HCT116 (cell line): ENCODE measurements around the gene RAB27A. TPM values are rescaled to one million over a fixed set of nuclear protein-coding genes. Genes with fewer than 3 reads are reported as not detected.

Experiments
- ATAC-seq: fragments of 200-7000 bp; cut with Tn5 transposase; 2 replicates; pipeline ENCODE4 v1.9.1; 2020; ENCODE audit warnings: mild to moderate bottlenecking, moderate library complexity
- BruUV-seq: library from RNA; stranded (reverse); fragments of 400-500 nt; replicated peaks from 2 replicates; lab custom pipeline; 2021; lab: Mats Ljungman, UMichigan
- CTCF ChIA-PET: fragments of 300-600 bp; sonication (Branson Sonifier 250); formaldehyde crosslinking; loops from one replicate; lab custom pipeline; 2021; ENCODE audit warnings: antibody characterized with exemption; lab: Charles Lee
- POLR2A ChIA-PET: fragments of 300-600, 350-600 bp; sonication (Branson Sonifier 250); formaldehyde crosslinking; loops from one replicate; lab custom pipeline; 2021; ENCODE audit warnings: antibody characterized with exemption; lab: Charles Lee
- RAD21 ChIA-PET, 2 experiments: fragments of 300-600 bp; sonication (Branson Sonifier 250); formaldehyde crosslinking; loops; one replicate each; lab custom pipeline; 2023; ENCODE audit warnings: low total read pairs in 2 of 2; ENCODE audit not compliant: uncharacterized antibody in 2 of 2, unreplicated experiment in 2 of 2, low non-redundant PET in 1 of 2; lab: Charles Lee
- DNase-seq: peaks from one replicate; pipeline ENCODE4 v3.0.0-alpha.2; 2010; ENCODE audit warnings: low read depth, low spot score
- H2AFZ ChIP-seq: fragments of 200-600 bp; shearing (Covaris generic), sonication (generic); 2 replicates; pipeline ENCODE4 v1.6.1; 2017; ENCODE audit warnings: low read depth, mixed run types, mixed read lengths, antibody characterized with exemption, low read length; ENCODE audit not compliant: poor library complexity, severe bottlenecking
- H3K27ac ChIP-seq: 2 replicates; pipeline ENCODE4 v1.5.1; 2012; ENCODE audit warnings: low read depth, low read length
- H3K27me3 ChIP-seq: fragments of 200-600 bp; sonication (generic); 2 replicates; pipeline ENCODE4 v1.6.1; 2016; ENCODE audit warnings: mixed run types, low read length, mixed read lengths; ENCODE audit not compliant: insufficient read depth
- H3K36me3 ChIP-seq, 2 experiments: fragments of 200-500 bp in 1 of 2; fragments of 200-600 bp in 1 of 2; sonication (Bioruptor generic) in 1 of 2; sonication (generic) in 1 of 2; 2 replicates each; pipeline versions ENCODE4 v1.5.1 to v1.6.1; 2014 to 2016; ENCODE audit warnings: low read length in 2 of 2, inconsistent platforms in 1 of 2, mixed read lengths in 1 of 2, mixed run types in 1 of 2; ENCODE audit not compliant: insufficient read depth in 2 of 2, control insufficient read depth in 1 of 2
- H3K4me1 ChIP-seq, 2 experiments: fragments of 200-600 bp in 1 of 2; sonication (generic) in 1 of 2; 2 replicates each; pipeline versions ENCODE4 v1.5.1 to v1.6.1; 2012 to 2017; ENCODE audit warnings: low read length in 2 of 2, inconsistent platforms in 1 of 2, mild to moderate bottlenecking in 1 of 2, mixed read lengths in 1 of 2, mixed run types in 1 of 2, moderate library complexity in 1 of 2; ENCODE audit not compliant: insufficient read depth in 2 of 2, control insufficient read depth in 1 of 2
- H3K4me2 ChIP-seq: fragments of 200-600 bp; sonication (generic); 2 replicates; pipeline ENCODE4 v1.6.1; 2017; ENCODE audit warnings: mixed run types, low read length, mixed read lengths
- H3K4me3 ChIP-seq, 2 experiments: fragments of 200-600 bp in 1 of 2; sonication (generic) in 1 of 2; replicated peaks in 1 of 2; 2 replicates each; pipeline ENCODE4 v1.5.1; 2011 to 2016; ENCODE audit warnings: low read length in 2 of 2, control low read depth in 1 of 2, low read depth in 1 of 2, mild to moderate bottlenecking in 1 of 2, mixed read lengths in 1 of 2, mixed run types in 1 of 2
- H3K79me2 ChIP-seq: fragments of 200-600 bp; sonication (generic); 2 replicates; pipeline ENCODE4 v1.6.1; 2017; ENCODE audit warnings: mild to moderate bottlenecking, mixed run types, low read length, moderate library complexity, mixed read lengths; ENCODE audit not compliant: insufficient read depth
- H3K9ac ChIP-seq: fragments of 200-600 bp; sonication (generic); 2 replicates; pipeline ENCODE4 v1.6.1; 2016; ENCODE audit warnings: low read length, mixed read lengths
- H3K9me2 ChIP-seq: fragments of 200-600 bp; sonication (generic), shearing (Covaris generic); 2 replicates; pipeline ENCODE4 v1.6.1; 2017; ENCODE audit warnings: mixed run types, mild to moderate bottlenecking, moderate library complexity; ENCODE audit not compliant: insufficient read depth
- H3K9me3 ChIP-seq, 2 experiments: fragments of 200-500 bp in 1 of 2; fragments of 200-600 bp in 1 of 2; sonication (Bioruptor generic) in 1 of 2; sonication (generic) in 1 of 2; 2 replicates each; pipeline ENCODE4 v1.6.1; 2014 to 2017; ENCODE audit warnings: low read length in 2 of 2, mixed read lengths in 2 of 2, inconsistent platforms in 1 of 2, low read depth in 1 of 2, mild to moderate bottlenecking in 1 of 2, mixed run types in 1 of 2, moderate library complexity in 1 of 2; ENCODE audit not compliant: control insufficient read depth in 1 of 2, insufficient read depth in 1 of 2
- H4K20me1 ChIP-seq: fragments of 200-600 bp; sonication (generic), shearing (Covaris generic); 2 replicates; pipeline ENCODE4 v1.6.1; 2017; ENCODE audit warnings: mixed run types, mild to moderate bottlenecking, moderate library complexity; ENCODE audit not compliant: insufficient read depth
- ATF3 ChIP-seq: IDR thresholded peaks from 2 replicates; pipeline ENCODE4 v1.6.1; 2012
- CBX3 ChIP-seq: IDR thresholded peaks from 2 replicates; pipeline ENCODE4 v1.6.1; 2012; ENCODE audit warnings: low read depth
- CEBPB ChIP-seq: IDR thresholded peaks from 2 replicates; pipeline ENCODE4 v1.6.1; 2012; ENCODE audit warnings: low read depth
- CTCF ChIP-seq, 3 experiments: fragments of 200-600 bp in 1 of 3; sonication (generic) in 1 of 3; IDR thresholded peaks in 2 of 3; conservative IDR thresholded peaks in 1 of 3; 2 replicates each; pipeline ENCODE4 v1.5.1; 2012 to 2017; ENCODE audit warnings: low read depth in 2 of 3, low read length in 2 of 3, antibody characterized with exemption in 1 of 3, borderline replicate concordance in 1 of 3, control low read depth in 1 of 3, mild to moderate bottlenecking in 1 of 3, mixed read lengths in 1 of 3, mixed run types in 1 of 3, moderate library complexity in 1 of 3; ENCODE audit not compliant: insufficient read depth in 1 of 3
- EGR1 ChIP-seq: IDR thresholded peaks from 2 replicates; pipeline ENCODE4 v1.6.1; 2012; ENCODE audit warnings: low read depth
- EZH2phosphoT487 ChIP-seq: fragments of 200-600 bp; IDR thresholded peaks from 2 replicates; pipeline ENCODE4 v1.6.1; 2018; ENCODE audit warnings: antibody characterized with exemption, borderline replicate concordance
- FOSL1 ChIP-seq: IDR thresholded peaks from 2 replicates; pipeline ENCODE4 v1.6.1; 2012; ENCODE audit warnings: low read depth
- JUND ChIP-seq: IDR thresholded peaks from 2 replicates; pipeline ENCODE4 v1.6.1; 2012
- POLR2A ChIP-seq: IDR thresholded peaks from 2 replicates; pipeline ENCODE4 v1.7.0; 2011; ENCODE audit warnings: borderline replicate concordance; ENCODE audit not compliant: insufficient read depth, insufficient read length; ENCODE audit errors: extremely low read depth
- POLR2AphosphoS5 ChIP-seq: IDR thresholded peaks from 2 replicates; pipeline ENCODE4 v1.6.1; 2011; ENCODE audit warnings: mild to moderate bottlenecking, low read depth, low read length, moderate library complexity
- RAD21 ChIP-seq: IDR thresholded peaks from 2 replicates; pipeline ENCODE4 v1.6.1; 2012; ENCODE audit warnings: low read depth, mild to moderate bottlenecking
- REST ChIP-seq: IDR thresholded peaks from 2 replicates; pipeline ENCODE4 v1.6.1; 2012; ENCODE audit warnings: low read depth
- SIN3A ChIP-seq: IDR thresholded peaks from 2 replicates; pipeline ENCODE4 v1.6.1; 2012; ENCODE audit warnings: low read depth
- SP1 ChIP-seq: IDR thresholded peaks from 2 replicates; pipeline ENCODE4 v1.6.1; 2012; ENCODE audit warnings: low read depth
- SRF ChIP-seq: IDR thresholded peaks from 2 replicates; pipeline ENCODE4 v1.6.1; 2012; ENCODE audit warnings: low read depth
- TCF7L2 ChIP-seq: IDR thresholded peaks from 2 replicates; pipeline ENCODE4 v1.7.0; 2011; ENCODE audit warnings: borderline replicate concordance, inconsistent platforms; ENCODE audit not compliant: insufficient read depth, insufficient read length; ENCODE audit errors: extremely low read depth
- YY1 ChIP-seq: IDR thresholded peaks from 2 replicates; pipeline ENCODE4 v1.6.1; 2011; ENCODE audit warnings: low read length, low read depth, moderate library complexity, mild to moderate bottlenecking; ENCODE audit not compliant: insufficient replicate concordance; ENCODE audit errors: extremely low read depth
- ZFX ChIP-seq: fragments of 450-650 bp; IDR thresholded peaks from 2 replicates; pipeline ENCODE4 v1.6.1; 2017
- intact Hi-C: fragments of 100-400 bp; cut with micrococcal nuclease; formaldehyde crosslinking; loops from 2 replicates; pipeline ENCODE4 v1.10.0; 2022
- total RNA-seq: library from RNA; stranded (reverse); gene quantifications from one replicate; pipeline ENCODE4 v1.2.1, GENCODE V29; 2021; ENCODE audit not compliant: unreplicated experiment

Gene RAB27A
- total RNA-seq, 1 experiment from 2014 or later = 8.8 TPM

- POLR2A ChIA-PET = no interaction called here
- intact Hi-C loops = no loop called here
- no peak overlapping the region for H3K27ac ChIP-seq
Measured at GRCh38 chr15:55241891-55242290, 47.7 kb downstream of the RAB27A start.

GRCh38 chr15:55241186-55241585 lies 48.4 kb downstream of the RAB27A start:
- CTCF ChIA-PET = no interaction called here
- no peaks in the 10 kb centered on the region for H3K4me1 ChIP-seq
- no peak overlapping the region for H3K4me3 ChIP-seq
- no peaks in the 10 kb centered on the region; a peak in 1 of 4 replicates for H3K9me3 ChIP-seq
- no peaks in the 10 kb centered on the region for H3K27me3 ChIP-seq
- H3K27ac ChIP-seq = no peak overlapping the region
- no peak for DNase-seq
- no peak for ATAC-seq
- H3K4me2 ChIP-seq = no peak overlapping the region
- POLR2A ChIA-PET = no interaction called here
- no peak overlapping the region for H2AFZ ChIP-seq
- no peaks in the 10 kb centered on the region for H3K79me2 ChIP-seq
- H3K36me3 ChIP-seq = no peaks in the 10 kb centered on the region
- no peaks in the 10 kb centered on the region for H3K9me2 ChIP-seq
- H4K20me1 ChIP-seq = no peaks in the 10 kb centered on the region
- no peak overlapping the region for H3K9ac ChIP-seq
- intact Hi-C loops = no loop called here
- RAD21 ChIA-PET = no interaction called here
- no TSS peak for BruUV-seq
- TF ChIP-seq POLR2AphosphoS5 (no peak), REST (no peak), EZH2phosphoT487 (no peak), POLR2A (no peak), JUND (no peak), ZFX (no peak), SIN3A (no peak), CEBPB (no peak), SRF (no peak), FOSL1 (no peak), TCF7L2 (no peak), YY1 (no peak), CBX3 (no peak), CTCF (IDR thresholded peaks at IDR 0.05 in 2 of 3, conservative IDR thresholded peaks at IDR 0.05 in 1 of 3; ENCODE audit: borderline replicate concordance in 1 of 3, insufficient read depth in 1 of 3, low read depth in 2 of 3, low read length in 2 of 3) (no peak), RAD21 (no peak), ATF3 (no peak)

More at GRCh38 chr15:55241891-55242290, 47.7 kb downstream of the RAB27A start:
- Histone ChIP-seq H3K4me3 (no peak overlapping the region), H3K9me3 (no peaks in the 10 kb centered on the region; a peak in 1 of 4 replicates), H3K27me3 (no peaks in the 10 kb centered on the region), H2AFZ (no peak overlapping the region), H4K20me1 (no peaks in the 10 kb centered on the region), H3K4me2 (no peak overlapping the region), H3K9ac (no peak overlapping the region), H3K79me2 (no peaks in the 10 kb centered on the region), H3K4me1 (no peaks in the 10 kb centered on the region), H3K9me2 (no peaks in the 10 kb centered on the region), H3K36me3 (no peaks in the 10 kb centered on the region)
- CTCF ChIA-PET = no interaction called here
- RAD21 ChIA-PET = no interaction called here
- ATAC-seq = no peak
- no peak for DNase-seq
- BruUV-seq = no TSS peak
- no peak for TF ChIP-seq EGR1
- TF ChIP-seq SP1 = no peak
- TF ChIP-seq, all 23 proteins: peak for 0
